Measurements from ENCODE around the gene TMEM94. TPM values are rescaled to one million over a fixed set of nuclear protein-coding genes. Genes with fewer than 3 reads are reported as not detected.

Gene TMEM94
- total RNA-seq, 1 donor from 2014 or later = 111 TPM

- H3K27ac Mint-ChIP-seq (ENCODE audit: unreplicated experiment) = no peak overlapping the region
- TF ChIP-seq CTCF (IDR thresholded peaks at IDR 0.05; ENCODE audit: unreplicated experiment) = no peak
- H3K27me3 Mint-ChIP-seq (ENCODE audit: unreplicated experiment) = peaks cover 6% of the 10 kb centered on the region
- H3K4me3 Mint-ChIP-seq (ENCODE audit: unreplicated experiment) = no peak overlapping the region
- no peaks in the 10 kb centered on the region for H3K9me3 Mint-ChIP-seq (ENCODE audit: unreplicated experiment)
- H3K36me3 Mint-ChIP-seq (ENCODE audit: low read depth, unreplicated experiment) = peaks cover 16% of the 10 kb centered on the region
- peaks cover 13% of the 10 kb centered on the region for H3K4me1 Mint-ChIP-seq (ENCODE audit: unreplicated experiment)
- no peak for DNase-seq (ENCODE audit: low spot score)
These were observed 64.9 kb downstream of the TMEM94 start for GRCh38 chr17:75521290-75521689.

GRCh38 chr17:75521951-75522727 lies 65.7 kb downstream of the TMEM94 start:
- no peaks in the 10 kb centered on the region for H3K9me3 Mint-ChIP-seq (ENCODE audit: unreplicated experiment)
- peaks cover 16% of the 10 kb centered on the region for H3K36me3 Mint-ChIP-seq (ENCODE audit: low read depth, unreplicated experiment)
- H3K4me3 Mint-ChIP-seq (ENCODE audit: unreplicated experiment) = no peak overlapping the region
- peaks cover 4% of the 10 kb centered on the region for H3K27me3 Mint-ChIP-seq (ENCODE audit: unreplicated experiment)
- TF ChIP-seq CTCF (IDR thresholded peaks at IDR 0.05; ENCODE audit: unreplicated experiment) = no peak
- no peak overlapping the region for H3K27ac Mint-ChIP-seq (ENCODE audit: unreplicated experiment)
- peaks cover 13% of the 10 kb centered on the region for H3K4me1 Mint-ChIP-seq (ENCODE audit: unreplicated experiment)
- no peak for DNase-seq (ENCODE audit: low spot score)

GRCh38 chr17:75523647-75524046 lies 67.2 kb downstream of the TMEM94 start:
- TF ChIP-seq CTCF (IDR thresholded peaks at IDR 0.05; ENCODE audit: unreplicated experiment) = no peak
- Mint-ChIP-seq H3K36me3 (ENCODE audit: low read depth, unreplicated experiment) (peaks cover 5% of the 10 kb centered on the region), H3K27me3 (ENCODE audit: unreplicated experiment) (peaks cover 2% of the 10 kb centered on the region), H3K4me1 (ENCODE audit: unreplicated experiment) (peaks cover 3% of the 10 kb centered on the region), H3K27ac (ENCODE audit: unreplicated experiment) (no peak overlapping the region), H3K4me3 (ENCODE audit: unreplicated experiment) (no peak overlapping the region), H3K9me3 (ENCODE audit: unreplicated experiment) (no peaks in the 10 kb centered on the region)
- no peak for DNase-seq (ENCODE audit: low spot score)

- H3K9me3 Mint-ChIP-seq (ENCODE audit: unreplicated experiment) = no peaks in the 10 kb centered on the region
- H3K27me3 Mint-ChIP-seq (ENCODE audit: unreplicated experiment) = peaks cover 2% of the 10 kb centered on the region
- H3K4me3 Mint-ChIP-seq (ENCODE audit: unreplicated experiment) = peak overlapping the region; percentile 37
- peaks cover 5% of the 10 kb centered on the region for H3K36me3 Mint-ChIP-seq (ENCODE audit: low read depth, unreplicated experiment)
- no peak for TF ChIP-seq CTCF (IDR thresholded peaks at IDR 0.05; ENCODE audit: unreplicated experiment)
- DNase-seq (ENCODE audit: low spot score) = no peak
- no peak overlapping the region for H3K27ac Mint-ChIP-seq (ENCODE audit: unreplicated experiment)
- H3K4me1 Mint-ChIP-seq (ENCODE audit: unreplicated experiment) = peaks cover 3% of the 10 kb centered on the region
These were observed 68.0 kb downstream of the TMEM94 start for GRCh38 chr17:75524269-75524969.

Measured in endothelial cell (in vitro differentiated cells).